ENCODE data around the gene PRKG1.
"Not testable (repeated sequence)": the region's sequence is repeated elsewhere in the genome, so short reads cannot be mapped to it uniquely, and the experiment has no call there.

PRKG1 gene

DNA sequence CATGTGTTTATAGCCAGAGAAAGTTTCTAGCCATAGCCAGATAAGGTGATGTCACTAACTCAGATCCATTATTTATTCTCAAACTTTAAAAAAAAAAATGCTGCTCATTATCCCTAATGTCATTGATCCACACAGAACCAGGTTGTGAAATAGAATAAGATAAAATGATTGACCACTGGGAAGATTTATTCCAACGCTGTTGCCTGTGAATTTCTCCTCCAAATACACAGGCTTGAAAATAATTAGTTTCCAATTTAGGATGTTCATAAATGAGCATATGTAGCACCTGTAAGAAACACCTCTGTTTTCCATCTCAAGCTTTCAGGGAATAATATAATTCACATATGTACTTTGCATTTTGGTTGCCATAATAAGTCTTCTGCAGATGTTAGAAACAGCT is 956.7 kb downstream of the PRKG1 start:
- FAIRE-seq = no peak
- DNase-seq (ENCODE audit: extremely low spot score, insufficient read length, low read depth) = no peak

DNA sequence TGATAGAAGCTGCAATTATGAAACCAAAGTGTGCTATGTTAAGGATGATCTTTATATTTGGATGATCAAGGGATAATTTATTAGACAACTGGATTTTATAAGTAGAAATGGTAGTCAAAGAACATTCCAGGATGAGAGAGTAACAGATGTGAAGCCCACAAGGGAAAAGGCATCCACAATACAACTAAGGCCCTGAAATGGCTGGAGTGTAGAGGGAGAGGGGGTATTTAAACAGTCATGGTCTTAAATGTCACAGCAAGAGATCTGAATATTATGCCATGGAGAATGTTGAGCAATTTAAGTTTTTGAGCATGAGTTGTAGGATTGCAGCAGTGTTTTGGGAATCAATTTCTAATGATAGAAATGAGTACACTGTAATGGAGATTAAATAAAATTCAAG is 957.5 kb downstream of the PRKG1 start:
- DNase-seq (ENCODE audit: extremely low spot score, insufficient read length, low read depth) = no peak
- no peak for FAIRE-seq

DNA sequence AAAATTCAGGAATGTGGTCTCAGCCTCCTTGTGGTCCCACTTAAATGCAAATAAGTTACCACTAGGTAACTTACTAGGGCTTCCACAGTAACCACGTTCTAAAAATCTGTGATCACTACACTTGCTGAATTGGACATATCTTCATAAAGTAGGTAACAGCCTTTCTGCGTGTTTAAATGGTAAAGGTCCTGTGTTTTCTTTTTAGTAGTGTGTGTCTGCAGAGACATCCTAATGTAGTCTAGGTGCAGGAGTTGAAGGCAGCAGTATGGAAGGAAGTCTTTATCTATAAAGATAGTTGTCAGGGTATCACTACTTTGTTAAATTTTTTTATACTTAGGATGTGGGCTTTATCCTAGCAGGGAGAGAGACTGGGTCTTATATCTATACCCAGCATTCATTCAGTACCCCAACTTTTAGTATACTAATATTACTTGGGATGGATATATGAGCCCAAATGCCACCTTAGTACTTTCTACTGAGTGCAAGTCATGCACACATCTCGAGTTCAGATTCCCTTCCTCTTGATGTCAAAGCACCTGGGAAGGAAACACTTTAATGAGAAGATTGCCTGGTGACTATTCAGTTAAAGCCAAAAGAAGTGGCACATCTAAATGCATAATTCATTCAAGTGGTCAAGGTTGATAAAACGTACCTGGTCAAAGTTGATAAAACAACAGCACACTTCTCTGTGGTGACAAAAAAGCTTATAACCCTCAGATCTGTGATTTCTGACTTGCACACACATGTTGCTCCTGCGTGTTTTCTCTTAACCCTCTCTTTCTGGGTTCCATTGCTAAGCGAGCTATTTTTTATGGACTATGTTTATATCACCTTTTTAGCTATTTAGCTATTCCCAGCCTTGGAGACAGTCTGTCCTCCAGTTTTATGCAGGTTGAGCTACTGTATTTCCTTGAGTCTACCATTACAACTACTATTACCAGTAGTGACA is 958.7 kb downstream of the PRKG1 start:
- DNase-seq (ENCODE audit: extremely low spot score, insufficient read length, low read depth) = no peak
- no peak for FAIRE-seq

DNA sequence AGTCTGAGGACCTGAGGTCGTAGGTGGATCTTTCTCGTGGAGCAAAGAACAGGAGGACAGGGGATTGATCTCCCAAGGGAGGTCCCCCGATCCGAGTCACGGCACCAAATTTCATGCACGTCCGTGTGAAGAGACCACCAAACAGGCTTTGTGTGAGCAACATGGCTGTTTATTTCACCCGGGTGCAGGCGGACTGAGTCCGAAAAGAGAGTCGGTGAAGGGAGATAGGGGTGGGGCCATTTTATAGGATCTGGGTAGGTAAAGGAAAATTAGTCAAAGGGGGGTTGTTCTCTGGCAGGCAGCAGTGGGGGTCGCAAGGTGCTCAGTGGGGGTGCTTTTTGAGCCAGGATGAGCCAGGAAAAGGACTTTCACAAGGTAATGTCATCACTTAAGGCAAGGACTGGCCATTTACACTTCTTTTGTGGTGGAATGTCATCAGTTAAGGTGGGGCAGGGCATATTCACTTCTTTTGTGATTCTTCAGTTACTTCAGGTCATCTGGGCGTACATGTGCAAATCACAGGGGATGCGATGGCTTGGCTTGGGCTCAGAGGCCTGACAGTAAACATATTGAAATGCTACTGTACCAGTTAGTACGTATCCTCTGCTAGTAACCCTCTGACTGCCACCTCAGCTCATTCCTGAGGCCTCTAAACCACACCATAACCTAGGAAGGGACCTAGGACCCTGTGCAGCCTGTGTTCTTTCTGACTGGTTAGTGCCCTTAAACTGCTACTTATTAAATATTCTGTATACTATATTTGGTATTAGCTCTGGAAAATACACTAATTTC is 964.9 kb downstream of the PRKG1 start:
- DNase-seq (ENCODE audit: extremely low spot score, insufficient read length, low read depth); FAIRE-seq: not testable (repeated sequence)

DNA sequence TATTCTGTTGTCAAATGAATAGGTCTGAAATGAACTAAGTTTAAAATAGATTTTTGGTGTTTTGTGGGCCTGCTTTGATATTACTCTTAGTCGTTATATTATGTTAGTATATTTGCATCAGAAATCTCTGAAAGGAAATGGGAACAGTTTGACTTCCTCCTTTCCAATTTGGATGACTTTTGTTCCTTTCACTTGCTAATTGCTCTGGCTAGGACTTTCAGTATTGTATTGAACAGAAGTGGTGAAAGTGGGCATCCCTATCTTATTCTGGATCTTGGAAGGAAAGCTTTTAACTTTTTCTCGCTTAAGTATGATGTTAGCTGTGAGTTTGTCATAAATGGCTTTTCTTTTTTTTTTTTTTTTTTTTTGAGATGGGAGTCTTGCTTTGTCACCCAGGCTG is 966.2 kb downstream of the PRKG1 start:
- DNase-seq (ENCODE audit: extremely low spot score, insufficient read length, low read depth) = no peak
- no peak for FAIRE-seq

DNA sequence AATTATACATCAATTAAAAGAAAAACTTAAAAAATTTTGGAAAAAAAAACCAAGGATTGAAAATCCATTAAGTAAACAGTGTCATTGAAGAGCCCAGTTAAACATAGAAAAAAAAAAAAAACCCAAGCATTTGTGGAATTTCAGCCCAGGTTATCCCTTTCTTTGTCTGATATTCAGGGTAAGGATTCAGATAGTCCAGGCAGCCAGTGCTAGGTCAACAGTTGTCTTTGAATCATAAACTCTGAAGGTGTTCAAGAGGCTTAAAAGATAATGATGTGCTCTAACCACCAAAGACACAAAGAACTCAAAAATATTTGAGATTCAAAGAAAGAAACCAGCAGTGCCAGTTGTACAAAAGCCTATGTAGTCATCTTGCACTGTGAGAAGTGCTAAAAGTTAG is 969.5 kb downstream of the PRKG1 start:
- FAIRE-seq (no peak), DNase-seq (ENCODE audit: extremely low spot score, insufficient read length, low read depth) (no peak)

DNA sequence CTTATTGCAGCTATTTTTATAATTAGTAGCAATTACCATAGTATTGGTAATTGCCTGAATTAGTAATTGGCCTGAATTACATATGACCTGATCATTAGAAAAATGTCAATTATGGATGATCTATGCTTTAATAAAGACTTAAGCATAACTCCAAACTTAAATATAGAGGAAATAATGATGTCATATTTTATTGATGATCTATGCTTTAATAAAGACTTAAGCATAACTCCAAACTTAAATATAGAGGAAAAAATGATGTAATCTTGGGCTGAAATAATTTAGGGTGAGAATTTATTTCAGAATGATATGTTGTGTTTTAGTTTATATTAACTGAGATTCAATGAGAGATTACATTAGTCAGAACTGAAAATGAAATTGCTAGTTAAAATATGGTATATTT is 973.8 kb downstream of the PRKG1 start:
- FAIRE-seq = no peak
- DNase-seq (ENCODE audit: extremely low spot score, insufficient read length, low read depth) = no peak

DNA sequence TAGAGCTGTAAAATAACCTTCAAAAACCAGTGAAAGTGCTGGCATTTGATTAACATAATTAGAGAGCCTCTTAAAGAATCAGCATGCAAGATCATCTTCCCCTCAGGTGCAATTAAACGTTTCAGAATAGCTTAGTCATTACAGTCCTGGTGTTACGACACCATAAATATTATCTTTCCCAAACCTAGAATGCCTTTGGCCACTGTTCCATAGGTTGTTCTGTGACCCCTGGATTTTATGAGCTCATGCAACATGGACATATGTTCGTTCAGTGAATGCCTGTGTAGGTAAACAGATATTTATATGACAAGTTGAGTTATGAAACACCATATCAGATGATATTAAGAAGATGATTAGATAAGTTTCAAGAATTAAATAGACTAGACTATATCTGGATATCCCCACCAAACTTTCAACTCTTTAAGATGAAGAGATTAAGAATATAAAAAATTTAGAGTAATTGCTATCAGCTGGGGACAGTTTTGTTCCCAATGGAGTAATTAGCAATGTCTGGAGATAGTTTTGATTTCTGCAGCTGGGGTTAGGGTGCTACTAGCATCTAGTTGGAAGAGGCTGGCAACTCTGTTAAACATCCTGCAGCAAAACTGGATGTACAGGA is 976.3 kb downstream of the PRKG1 start:
- DNase-seq (ENCODE audit: extremely low spot score, insufficient read length, low read depth) (no peak), FAIRE-seq (no peak)

DNA sequence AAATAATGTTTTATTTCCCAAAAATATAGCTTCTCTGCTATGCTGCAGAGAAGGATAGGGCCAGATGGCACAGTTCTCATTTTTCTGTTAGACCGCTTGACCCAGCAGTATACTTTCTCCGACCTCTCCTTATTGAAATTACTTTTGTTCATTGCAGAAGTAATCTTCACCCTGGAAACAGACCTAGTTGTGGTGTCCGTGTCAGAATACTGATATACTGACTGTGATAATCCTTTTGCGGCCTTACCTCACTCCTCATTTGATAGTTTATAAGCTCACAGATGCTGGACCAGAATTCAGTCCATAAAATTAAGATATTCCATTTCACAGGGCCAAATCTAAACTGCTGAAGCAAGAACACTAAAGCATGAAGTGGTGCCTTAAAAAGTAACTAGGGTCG is 979.2 kb downstream of the PRKG1 start:
- no peak for DNase-seq (ENCODE audit: extremely low spot score, insufficient read length, low read depth)
- FAIRE-seq = no peak

DNA sequence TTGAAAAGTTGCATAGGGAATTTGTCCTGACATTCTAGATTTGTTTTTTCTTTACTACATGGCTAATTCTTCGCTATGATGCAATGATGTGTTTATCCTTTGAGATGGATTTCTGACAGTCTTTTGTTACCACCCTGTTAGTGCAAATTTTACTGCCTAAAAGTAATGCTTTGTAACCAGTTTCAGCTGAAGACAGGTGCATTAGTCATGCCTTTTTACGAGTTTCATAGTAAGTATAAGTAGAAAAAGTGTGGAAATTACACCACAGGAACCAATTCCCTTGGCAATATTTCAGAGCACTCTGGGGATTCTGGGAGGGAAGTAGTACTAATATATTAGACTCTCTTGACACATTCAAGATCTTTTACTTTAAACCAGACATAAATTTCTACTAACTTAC is 982.0 kb downstream of the PRKG1 start:
- no peak for DNase-seq (ENCODE audit: extremely low spot score, insufficient read length, low read depth)
- FAIRE-seq = no peak

DNA sequence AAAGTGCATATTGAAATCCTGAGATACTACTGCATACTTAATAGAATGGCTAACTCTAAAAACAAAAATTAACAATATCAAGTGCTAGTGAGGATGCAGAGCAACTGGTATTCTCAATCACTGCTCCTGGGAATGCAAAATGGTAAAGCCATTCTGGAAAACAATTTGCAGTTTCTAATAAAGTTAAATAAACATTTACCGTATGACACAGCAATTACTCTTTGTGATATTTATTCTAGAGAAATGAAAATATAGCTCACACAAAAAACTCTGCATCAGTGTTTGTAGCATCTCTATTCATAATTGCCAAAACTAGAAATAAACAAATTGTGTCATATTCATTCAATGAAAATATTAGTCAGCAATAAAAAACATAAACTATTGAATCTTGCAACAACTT is 984.8 kb downstream of the PRKG1 start:
- no peak for DNase-seq (ENCODE audit: extremely low spot score, insufficient read length, low read depth)
- FAIRE-seq = no peak

DNA sequence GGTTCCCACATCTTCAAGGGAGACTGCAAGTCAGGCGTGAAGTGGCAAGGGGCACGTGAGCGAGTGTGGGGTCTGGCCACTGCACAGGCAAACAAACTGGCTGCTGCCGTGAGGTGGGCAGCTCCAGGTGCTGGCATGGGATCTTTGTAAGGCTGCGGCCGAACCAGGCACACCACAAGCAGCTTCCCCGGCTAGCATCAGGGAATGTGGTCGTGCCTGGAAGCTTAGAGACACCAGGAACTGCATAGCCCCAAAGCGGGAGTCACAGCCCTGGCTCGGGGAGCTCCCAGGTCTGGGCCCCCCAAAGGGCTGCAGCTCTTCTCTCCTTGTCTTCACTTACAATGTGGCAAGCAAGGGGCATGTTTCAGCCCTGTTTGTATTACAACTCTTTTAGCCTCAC is 988.9 kb downstream of the PRKG1 start:
- no peak for FAIRE-seq
- no peak for DNase-seq (ENCODE audit: extremely low spot score, insufficient read length, low read depth)

DNA sequence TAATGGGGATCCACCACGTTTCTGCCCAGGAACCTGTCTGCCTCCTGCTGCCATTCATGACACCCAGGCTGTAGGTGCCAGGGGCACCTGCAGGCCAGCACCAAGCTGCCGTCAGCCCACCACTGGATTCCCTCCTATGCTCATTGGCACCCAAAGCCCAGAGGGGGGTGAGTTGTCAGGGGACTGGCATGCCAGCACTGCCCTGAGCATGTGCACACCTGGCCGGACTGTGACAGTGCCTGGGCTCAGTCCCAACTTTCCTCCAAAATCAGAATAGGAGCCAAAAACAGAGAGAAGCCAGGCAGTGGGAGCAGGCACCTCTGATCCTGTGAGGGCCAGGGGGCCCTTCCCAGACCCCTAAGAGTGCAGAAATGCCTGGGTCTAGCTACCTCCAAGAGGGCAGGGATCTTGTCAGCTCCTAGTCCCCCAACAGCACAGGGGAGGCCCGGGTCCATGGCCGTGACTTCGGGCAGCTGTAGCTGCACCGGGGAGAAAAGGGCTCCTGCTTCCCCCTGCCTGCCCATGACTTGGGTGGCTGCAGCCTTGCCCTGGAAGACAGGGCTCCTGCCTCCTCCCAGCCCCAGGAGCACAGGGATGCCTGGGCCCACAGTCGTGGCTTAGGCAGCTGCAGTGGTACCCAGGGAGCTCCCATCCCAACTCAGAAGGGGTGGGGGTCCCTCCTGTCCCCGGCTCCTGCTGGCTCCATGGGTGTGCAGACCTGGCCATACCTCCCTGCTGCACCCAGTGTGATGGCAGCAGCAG is 990.0 kb downstream of the PRKG1 start:
- no peak for FAIRE-seq
- no peak for DNase-seq (ENCODE audit: extremely low spot score, insufficient read length, low read depth)

DNA sequence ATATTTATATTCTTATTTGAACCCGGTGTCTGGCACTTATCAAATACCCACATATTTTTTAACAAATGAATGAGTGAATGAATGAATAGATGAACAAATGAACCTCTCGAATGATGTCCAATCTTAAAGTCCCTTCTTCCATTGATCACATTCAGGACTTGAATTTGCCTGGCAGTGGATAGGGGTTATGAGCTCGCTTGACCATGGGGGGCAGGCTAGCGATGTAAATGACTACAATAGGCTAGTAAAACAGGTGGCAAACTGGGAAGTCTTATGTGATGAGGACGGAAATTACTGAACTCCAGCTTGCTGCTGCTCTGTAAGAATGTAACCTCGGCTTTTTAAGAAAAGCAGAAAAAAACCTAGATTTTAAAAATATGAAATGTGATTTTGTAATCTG is 992.1 kb downstream of the PRKG1 start:
- DNase-seq (ENCODE audit: extremely low spot score, insufficient read length, low read depth) (no peak), FAIRE-seq (no peak)

DNA sequence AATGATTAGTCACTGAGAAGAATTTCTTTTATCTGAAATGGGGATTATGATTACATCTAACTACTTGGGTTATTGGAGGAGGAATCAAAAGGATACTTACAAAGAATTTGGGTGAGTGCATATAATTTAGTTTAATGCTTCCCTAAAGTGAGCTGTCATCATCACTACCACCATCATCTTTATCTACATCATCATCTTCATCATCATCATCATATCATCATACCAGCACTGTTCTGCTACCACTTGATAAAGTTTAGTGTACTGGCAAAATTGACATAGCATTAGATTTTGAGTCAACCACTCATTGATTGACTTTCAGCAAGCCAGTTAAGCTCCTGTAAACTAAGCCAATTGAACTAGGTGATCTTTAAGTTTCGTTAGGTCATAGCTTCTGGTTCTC is 994.2 kb downstream of the PRKG1 start:
- no peak for DNase-seq (ENCODE audit: extremely low spot score, insufficient read length, low read depth)
- no peak for FAIRE-seq

DNA sequence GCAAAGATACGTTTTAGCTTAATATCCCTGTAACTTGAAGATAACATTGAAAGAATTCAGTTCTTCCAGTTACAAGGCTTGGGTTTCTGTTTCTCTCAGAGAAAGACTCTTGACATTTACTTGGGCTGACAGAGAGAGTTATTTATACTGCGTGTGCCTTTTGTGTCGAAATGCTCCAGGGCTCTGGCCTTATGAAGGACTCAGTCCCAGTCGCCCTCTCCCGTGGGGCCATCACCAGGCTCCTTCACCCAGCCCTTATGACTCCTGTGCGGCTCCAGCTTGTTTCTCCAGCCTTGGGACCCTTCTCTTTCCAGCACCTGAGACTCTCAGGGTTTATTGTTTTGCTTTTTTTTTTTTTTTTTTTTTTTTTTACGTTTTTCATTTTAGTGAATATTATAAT is 997.5 kb downstream of the PRKG1 start:
- DNase-seq (ENCODE audit: extremely low spot score, insufficient read length, low read depth) (no peak), FAIRE-seq (no peak)

DNA sequence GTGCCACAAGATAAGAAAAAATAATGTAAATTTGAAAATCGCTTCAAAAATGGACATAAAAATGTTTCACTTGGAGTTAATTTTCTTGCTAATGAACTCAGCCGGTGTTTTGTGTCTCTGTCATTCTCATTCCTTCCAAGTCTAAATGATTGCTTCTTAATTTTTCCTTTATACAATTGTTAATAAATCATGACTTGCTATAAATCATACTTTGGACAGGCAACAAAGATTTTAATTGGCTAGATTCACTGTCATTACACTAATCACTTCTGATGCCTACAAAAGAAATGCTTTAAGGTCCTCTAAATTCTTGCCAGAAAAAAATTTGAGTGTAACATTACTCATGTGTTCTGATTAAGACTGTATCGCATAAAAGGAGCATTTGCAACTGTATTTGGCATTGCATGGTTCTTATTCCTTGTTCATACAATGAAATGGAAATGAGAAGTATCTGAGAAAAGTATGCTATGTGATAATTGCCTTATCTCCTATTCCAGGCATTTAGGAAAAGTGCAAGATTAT is 1000.3 kb downstream of the PRKG1 start:
- DNase-seq (ENCODE audit: extremely low spot score, insufficient read length, low read depth) = no peak
- no peak for FAIRE-seq

DNA sequence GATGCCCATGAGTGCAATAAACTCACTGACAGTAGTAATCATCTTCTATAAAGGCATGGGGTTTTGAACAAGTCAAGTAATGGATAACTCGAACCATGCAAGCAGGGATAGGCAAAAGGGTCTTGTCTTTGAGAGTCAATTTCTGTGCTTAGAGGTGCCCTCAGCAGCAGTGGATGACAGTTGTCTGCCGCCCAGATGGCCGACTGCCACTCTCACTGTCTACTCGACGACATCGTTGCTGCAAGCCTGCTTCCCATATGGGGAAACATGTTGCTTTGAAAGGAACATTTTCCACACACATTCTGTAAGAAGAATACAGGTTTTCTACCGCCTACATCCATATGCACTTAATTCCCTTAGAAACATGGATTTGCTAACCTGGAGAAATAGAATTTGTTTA is 1003.5 kb downstream of the PRKG1 start:
- no peak for DNase-seq (ENCODE audit: extremely low spot score, insufficient read length, low read depth)
- FAIRE-seq = no peak

DNA sequence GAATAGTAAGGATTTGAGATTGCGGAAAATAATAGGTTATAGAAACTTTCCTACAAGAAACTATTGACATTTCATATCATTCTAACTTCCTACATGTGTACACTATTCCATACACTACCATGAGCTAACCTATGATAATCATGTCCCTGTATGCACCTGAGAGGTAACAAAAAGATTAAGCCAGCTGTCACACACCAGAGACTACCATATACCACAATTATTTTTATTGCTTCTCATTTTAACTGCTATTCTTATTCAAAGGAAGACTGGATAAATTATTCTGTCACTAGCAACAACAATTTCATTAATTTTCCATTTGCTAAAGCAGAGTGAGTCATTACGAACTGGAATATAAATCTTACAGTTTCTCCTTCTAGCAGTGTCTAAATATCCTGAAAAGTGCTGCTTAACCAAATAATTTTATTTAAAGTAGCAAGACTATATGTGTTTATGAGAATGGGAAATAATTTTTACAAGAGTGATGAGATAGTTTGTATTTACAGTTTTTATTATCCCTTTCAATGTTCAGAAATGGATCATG is 1004.2 kb downstream of the PRKG1 start:
- FAIRE-seq (no peak), DNase-seq (ENCODE audit: extremely low spot score, insufficient read length, low read depth) (no peak)

DNA sequence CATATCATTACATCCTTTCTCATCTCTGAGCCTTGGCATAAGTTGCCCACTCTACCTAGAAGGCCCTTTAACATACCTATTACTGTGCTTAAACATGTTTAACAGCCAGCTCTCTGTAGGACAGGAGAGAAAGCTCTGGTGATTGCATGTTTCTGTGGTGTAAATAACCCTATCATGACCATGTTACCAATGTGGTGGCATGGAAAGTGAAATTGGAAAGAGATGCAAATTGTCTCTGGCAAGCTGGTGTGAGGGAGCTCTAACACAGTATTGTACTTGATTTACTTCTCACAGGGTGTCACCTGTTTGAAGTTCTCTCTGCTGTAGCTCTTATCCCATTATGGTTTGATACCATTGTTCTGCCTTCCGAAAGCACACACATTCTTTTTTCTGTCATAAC is 1008.0 kb downstream of the PRKG1 start:
- no peak for FAIRE-seq
- DNase-seq (ENCODE audit: extremely low spot score, insufficient read length, low read depth) = no peak

Measured in GM18507 (cell line).